SH-SY5Y (cell line): ENCODE data around the gene GULP1.

ENCODE experiments used
- GATA2 ChIP-seq: IDR thresholded peaks from 2 replicates; pipeline ENCODE4 v1.6.1; 2011; ENCODE audit warnings: mild to moderate bottlenecking, low read depth, low read length
- GATA3 ChIP-seq: IDR thresholded peaks from 2 replicates; pipeline ENCODE4 v1.6.1; 2011; ENCODE audit warnings: low read depth, mild to moderate bottlenecking, low read length, moderate library complexity

DNA sequence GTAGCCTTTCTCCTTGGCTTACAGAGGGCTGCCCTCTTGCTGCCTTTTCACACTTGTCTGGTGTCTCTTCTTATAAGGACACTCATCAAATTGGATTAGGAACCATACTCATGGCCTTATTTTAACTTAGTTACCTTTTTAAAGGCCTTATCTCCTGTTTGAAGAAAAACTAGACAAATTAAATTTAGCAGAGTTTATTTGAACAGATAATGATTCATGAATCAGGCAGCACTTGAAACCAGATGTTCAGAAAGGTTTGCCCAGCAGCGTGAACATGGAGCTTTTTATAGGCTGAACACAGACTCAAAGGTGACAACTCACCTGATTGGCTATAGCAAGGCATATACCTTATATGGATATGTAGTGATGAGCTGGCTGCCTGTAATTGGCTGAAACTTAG is 238.0 kb downstream of the GULP1 start:
- TF ChIP-seq GATA2 (no peak), GATA3 (no peak)
